Smooth muscle cell (in vitro differentiated cells): ENCODE results near the gene ALDH9A1. TPM values are rescaled to one million over a fixed set of nuclear protein-coding genes. Genes with fewer than 3 reads are reported as not detected.
"Not testable (repeated sequence)": the region's sequence is repeated elsewhere in the genome, so short reads cannot be mapped to it uniquely, and the experiment has no call there.

Experiments used
- DNase-seq: peaks from one replicate; lab custom pipeline; 2025; ENCODE audit not compliant: unreplicated experiment; lab: John Stamatoyannopoulos, UW
- H2AFZ ChIP-seq: fragments of 200-600 bp; sonication (generic); 2 replicates; pipeline ENCODE4 v1.6.0; 2016; ENCODE audit warnings: antibody characterized with exemption, low read depth, mild to moderate bottlenecking
- H3F3A ChIP-seq: fragments of 200-600 bp; sonication (generic); 2 replicates; pipeline ENCODE4 v1.6.0; 2017; ENCODE audit warnings: antibody characterized with exemption, low read depth
- H3K27ac ChIP-seq: fragments of 200-600 bp; sonication (generic); 2 replicates; pipeline ENCODE4 v1.5.1; 2016; ENCODE audit warnings: low read depth, mild to moderate bottlenecking
- H3K27me3 ChIP-seq: fragments of 200-600 bp; sonication (generic); 2 replicates; pipeline ENCODE4 v1.6.1; 2016; ENCODE audit warnings: low read depth, mild to moderate bottlenecking
- H3K36me3 ChIP-seq: fragments of 200-600 bp; sonication (generic); 2 replicates; pipeline ENCODE4 v1.5.1; 2016; ENCODE audit warnings: low read depth
- H3K4me1 ChIP-seq: fragments of 200-600 bp; sonication (generic); 2 replicates; pipeline ENCODE4 v1.5.1; 2016; ENCODE audit warnings: low read depth
- H3K4me2 ChIP-seq: fragments of 200-600 bp; sonication (generic); 2 replicates; pipeline ENCODE4 v1.6.0; 2016; ENCODE audit warnings: mild to moderate bottlenecking
- H3K4me3 ChIP-seq: fragments of 200-600 bp; sonication (generic); 2 replicates; pipeline ENCODE4 v1.5.1; 2016; ENCODE audit warnings: mild to moderate bottlenecking
- H3K79me2 ChIP-seq: fragments of 200-600 bp; sonication (generic); 2 replicates; pipeline ENCODE4 v1.6.0; 2016; ENCODE audit warnings: low read depth, mild to moderate bottlenecking
- H3K9ac ChIP-seq: fragments of 200-600 bp; sonication (generic); 2 replicates; pipeline ENCODE4 v1.6.0; 2016; ENCODE audit warnings: low read depth
- H3K9me3 ChIP-seq: fragments of 200-600 bp; sonication (generic); replicated peaks from 2 replicates; pipeline ENCODE4 v1.5.1; 2016; ENCODE audit warnings: low read depth
- H4K20me1 ChIP-seq: fragments of 200-600 bp; sonication (generic); 2 replicates; pipeline ENCODE4 v1.6.0; 2016; ENCODE audit warnings: low read depth
- CTCF ChIP-seq: fragments of 200-600 bp; sonication (generic); IDR thresholded peaks from 2 replicates; pipeline ENCODE4 v1.5.1; 2017; ENCODE audit warnings: borderline replicate concordance, mild to moderate bottlenecking, antibody characterized with exemption; ENCODE audit not compliant: insufficient read depth, poor library complexity, severe bottlenecking
- WGBS: methylation state at CpG from one replicate; pipeline ENCODE4 v1.1.7; 2016; ENCODE audit warnings: low lambda C conversion rate; 5-methylcytosine and 5-hydroxymethylcytosine counted together
- polyA plus RNA-seq: library from polyadenylated mRNA; unstranded; fragments of >200 nt; fragmentation: Nextera tagmentation; extraction: Ambion mirVana; gene quantifications from 2 replicates; pipeline ENCODE4 v1.2.1, GENCODE V29; 2016
- total RNA-seq: library from RNA; depleted of rRNA; stranded (reverse); fragments of >200 nt; gene quantifications from 2 replicates; pipeline ENCODE4 v1.2.3, GENCODE V29; 2014

Gene ALDH9A1
- total and polyA plus RNA-seq, 2 experiments from 2014 or later: 31.5 to 76.8 TPM

GRCh38 chr1:165707984-165708706, 9.8 kb upstream of the ALDH9A1 start:
- WGBS: 79% methylated on average over 11 of the region's 11 CpGs

GRCh38 chr1:165703648-165704047, 5.3 kb upstream of the ALDH9A1 start:
- Histone ChIP-seq H3K36me3 (no peaks in the 10 kb centered on the region), H3K4me2 (no peak overlapping the region), H3K27me3 (peaks cover 35% of the 10 kb centered on the region), H3K9me3 (no peaks in the 10 kb centered on the region), H3K27ac (no peak overlapping the region), H4K20me1 (no peaks in the 10 kb centered on the region), H2AFZ (no peak overlapping the region), H3K4me3 (no peak overlapping the region), H3K79me2 (no peaks in the 10 kb centered on the region), H3K4me1 (no peaks in the 10 kb centered on the region), H3K9ac (no peak overlapping the region), H3F3A (no peaks in the 10 kb centered on the region)
- 69% methylated on average over 2 of the region's 2 CpGs for WGBS
- no peak for TF ChIP-seq CTCF
- no peak for DNase-seq

More at GRCh38 chr1:165707984-165708706, 9.8 kb upstream of the ALDH9A1 start:
- TF ChIP-seq CTCF: no peak
- Histone ChIP-seq H3K4me1 (no peaks in the 10 kb centered on the region), H3K9me3 (no peaks in the 10 kb centered on the region), H3K4me2 (no peak overlapping the region), H2AFZ (no peak overlapping the region), H4K20me1 (no peaks in the 10 kb centered on the region), H3K9ac (no peak overlapping the region), H3F3A (no peaks in the 10 kb centered on the region), H3K79me2 (no peaks in the 10 kb centered on the region), H3K27ac (no peak overlapping the region), H3K27me3 (peaks cover 27% of the 10 kb centered on the region), H3K36me3 (no peaks in the 10 kb centered on the region), H3K4me3 (no peak overlapping the region)
- DNase-seq: no peak

- 90% methylated on average over 7 of the region's 7 CpGs for WGBS
- peaks cover 25% of the 10 kb centered on the region for H3K27me3 ChIP-seq
- H3K4me2 ChIP-seq, H3K79me2 ChIP-seq, H4K20me1 ChIP-seq, H3K4me1 ChIP-seq, H2AFZ ChIP-seq, H3K9ac ChIP-seq, H3K4me3 ChIP-seq, H3K27ac ChIP-seq, H3F3A ChIP-seq, H3K36me3 ChIP-seq, H3K9me3 ChIP-seq, DNase-seq: not testable (repeated sequence)
These were observed 3.6 kb upstream of the ALDH9A1 start for GRCh38 chr1:165701922-165702321.

GRCh38 chr1:165699577-165699976, 1.2 kb upstream of the ALDH9A1 start:
- no peak overlapping the region for H2AFZ ChIP-seq
- no peak overlapping the region for H3K4me2 ChIP-seq
- H3K9ac ChIP-seq: no peak overlapping the region
- H3K36me3 ChIP-seq: no peaks in the 10 kb centered on the region
- no peak for TF ChIP-seq CTCF
- H3F3A ChIP-seq: peaks cover 9% of the 10 kb centered on the region
- WGBS: 100% methylated on average over 3 of the region's 3 CpGs
- no peak for DNase-seq
- no peaks in the 10 kb centered on the region for H3K9me3 ChIP-seq
- H4K20me1 ChIP-seq: peaks cover 19% of the 10 kb centered on the region
- H3K27ac ChIP-seq: no peak overlapping the region
- H3K79me2 ChIP-seq: peaks cover 1% of the 10 kb centered on the region
- H3K27me3 ChIP-seq: peaks cover 14% of the 10 kb centered on the region
- peaks cover 8% of the 10 kb centered on the region for H3K4me1 ChIP-seq
- H3K4me3 ChIP-seq: no peak overlapping the region
